ENCODE results near the gene SLC6A18.

SLC6A18 gene, protein sequence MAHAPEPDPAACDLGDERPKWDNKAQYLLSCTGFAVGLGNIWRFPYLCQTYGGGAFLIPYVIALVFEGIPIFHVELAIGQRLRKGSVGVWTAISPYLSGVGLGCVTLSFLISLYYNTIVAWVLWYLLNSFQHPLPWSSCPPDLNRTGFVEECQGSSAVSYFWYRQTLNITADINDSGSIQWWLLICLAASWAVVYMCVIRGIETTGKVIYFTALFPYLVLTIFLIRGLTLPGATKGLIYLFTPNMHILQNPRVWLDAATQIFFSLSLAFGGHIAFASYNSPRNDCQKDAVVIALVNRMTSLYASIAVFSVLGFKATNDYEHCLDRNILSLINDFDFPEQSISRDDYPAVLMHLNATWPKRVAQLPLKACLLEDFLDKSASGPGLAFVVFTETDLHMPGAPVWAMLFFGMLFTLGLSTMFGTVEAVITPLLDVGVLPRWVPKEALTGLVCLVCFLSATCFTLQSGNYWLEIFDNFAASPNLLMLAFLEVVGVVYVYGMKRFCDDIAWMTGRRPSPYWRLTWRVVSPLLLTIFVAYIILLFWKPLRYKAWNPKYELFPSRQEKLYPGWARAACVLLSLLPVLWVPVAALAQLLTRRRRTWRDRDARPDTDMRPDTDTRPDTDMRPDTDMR

DNA sequence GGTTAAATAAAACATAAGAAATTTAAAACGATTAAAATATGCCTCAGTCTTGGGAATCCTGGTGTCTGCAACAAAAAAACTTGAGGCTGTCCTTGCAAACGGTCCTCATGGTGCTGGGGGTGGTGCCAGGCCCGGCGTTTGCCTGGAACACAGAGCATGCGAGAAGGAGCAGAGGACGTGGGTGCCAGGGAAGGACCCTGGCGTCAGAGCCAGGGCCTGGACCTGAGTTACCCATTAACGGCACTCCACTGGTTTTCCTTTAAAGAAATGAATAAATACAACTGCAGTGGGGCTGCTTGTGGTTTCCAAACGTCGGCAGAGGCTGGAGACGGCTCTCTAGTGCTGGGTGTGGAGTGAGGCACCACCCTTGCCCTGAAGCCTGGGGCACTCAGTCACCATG lies at the start of gene SLC6A18:
Gene SLC6A18, plus strand, starts transcription at position 301 of the 400 bp plus-strand sequence. Its CDS starts 97 bp downstream, at position 398.
- Histone ChIP-seq H3K36me3 (no peaks in the 10 kb centered on the region), H3K27ac (no peak within 1 kb of the TSS), H3K4me3 (no peak within 1 kb of the TSS), H3K9me3 (no peaks in the 10 kb centered on the region), H3K4me1 (no peaks in the 10 kb centered on the region), H3K27me3 (peaks cover 0 to 38% of the 10 kb centered on the region in 2 donors)
- TF ChIP-seq, protein P1, sequence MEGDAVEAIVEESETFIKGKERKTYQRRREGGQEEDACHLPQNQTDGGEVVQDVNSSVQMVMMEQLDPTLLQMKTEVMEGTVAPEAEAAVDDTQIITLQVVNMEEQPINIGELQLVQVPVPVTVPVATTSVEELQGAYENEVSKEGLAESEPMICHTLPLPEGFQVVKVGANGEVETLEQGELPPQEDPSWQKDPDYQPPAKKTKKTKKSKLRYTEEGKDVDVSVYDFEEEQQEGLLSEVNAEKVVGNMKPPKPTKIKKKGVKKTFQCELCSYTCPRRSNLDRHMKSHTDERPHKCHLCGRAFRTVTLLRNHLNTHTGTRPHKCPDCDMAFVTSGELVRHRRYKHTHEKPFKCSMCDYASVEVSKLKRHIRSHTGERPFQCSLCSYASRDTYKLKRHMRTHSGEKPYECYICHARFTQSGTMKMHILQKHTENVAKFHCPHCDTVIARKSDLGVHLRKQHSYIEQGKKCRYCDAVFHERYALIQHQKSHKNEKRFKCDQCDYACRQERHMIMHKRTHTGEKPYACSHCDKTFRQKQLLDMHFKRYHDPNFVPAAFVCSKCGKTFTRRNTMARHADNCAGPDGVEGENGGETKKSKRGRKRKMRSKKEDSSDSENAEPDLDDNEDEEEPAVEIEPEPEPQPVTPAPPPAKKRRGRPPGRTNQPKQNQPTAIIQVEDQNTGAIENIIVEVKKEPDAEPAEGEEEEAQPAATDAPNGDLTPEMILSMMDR (IDR thresholded peaks at IDR 0.05), result no peak
- intact Hi-C loops (cut with DNase I; ENCODE audit: low total_unique reads), result no loop called here
- DNase-seq, result no peak

DNA sequence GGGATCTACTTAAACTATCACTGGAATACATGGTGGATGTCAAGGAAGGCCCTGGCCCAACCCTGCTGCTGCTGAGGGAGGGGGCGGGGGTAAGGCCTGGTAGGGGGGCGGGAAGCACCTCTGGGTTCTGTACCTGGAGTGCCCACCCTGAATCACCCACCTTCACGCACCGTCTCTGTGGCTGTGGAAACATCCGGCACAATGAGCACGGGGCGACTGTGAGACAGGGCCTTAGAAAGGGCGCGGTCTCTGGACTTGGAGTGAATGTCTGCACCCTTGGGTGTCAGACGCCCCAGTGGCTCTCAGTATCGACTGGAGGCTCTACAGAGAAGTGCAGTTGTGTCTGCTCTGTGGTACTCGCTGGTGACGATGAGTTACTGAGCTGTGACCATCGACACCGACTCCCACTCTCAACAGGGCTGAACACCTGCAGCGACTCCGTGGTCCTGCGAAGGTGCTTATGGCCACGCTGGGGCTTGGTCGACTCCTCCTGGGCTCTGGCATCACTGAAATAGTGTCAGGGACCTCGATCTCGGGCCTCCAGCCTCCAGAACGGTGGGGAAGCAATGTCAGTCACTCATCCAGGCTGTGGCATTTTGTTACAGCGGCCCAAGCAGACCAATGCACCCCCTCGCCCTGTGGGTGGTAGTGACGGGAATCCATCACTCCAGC lies 49.2 kb upstream of the SLC6A18 start:
- TF ChIP-seq, protein P1 (IDR thresholded peaks at IDR 0.05), result no peak
- no peaks in the 10 kb centered on the region for H3K4me1 ChIP-seq
- intact Hi-C loops (cut with DNase I; ENCODE audit: low total_unique reads), result no loop called here
- H3K27ac ChIP-seq, result no peak overlapping the region
- no peak for DNase-seq
- H3K27me3 ChIP-seq, result peaks cover 0 to 22% of the 10 kb centered on the region in 2 donors
- H3K4me3 ChIP-seq, result no peak overlapping the region
- H3K36me3 ChIP-seq, result no peaks in the 10 kb centered on the region
- H3K9me3 ChIP-seq, result no peaks in the 10 kb centered on the region

DNA sequence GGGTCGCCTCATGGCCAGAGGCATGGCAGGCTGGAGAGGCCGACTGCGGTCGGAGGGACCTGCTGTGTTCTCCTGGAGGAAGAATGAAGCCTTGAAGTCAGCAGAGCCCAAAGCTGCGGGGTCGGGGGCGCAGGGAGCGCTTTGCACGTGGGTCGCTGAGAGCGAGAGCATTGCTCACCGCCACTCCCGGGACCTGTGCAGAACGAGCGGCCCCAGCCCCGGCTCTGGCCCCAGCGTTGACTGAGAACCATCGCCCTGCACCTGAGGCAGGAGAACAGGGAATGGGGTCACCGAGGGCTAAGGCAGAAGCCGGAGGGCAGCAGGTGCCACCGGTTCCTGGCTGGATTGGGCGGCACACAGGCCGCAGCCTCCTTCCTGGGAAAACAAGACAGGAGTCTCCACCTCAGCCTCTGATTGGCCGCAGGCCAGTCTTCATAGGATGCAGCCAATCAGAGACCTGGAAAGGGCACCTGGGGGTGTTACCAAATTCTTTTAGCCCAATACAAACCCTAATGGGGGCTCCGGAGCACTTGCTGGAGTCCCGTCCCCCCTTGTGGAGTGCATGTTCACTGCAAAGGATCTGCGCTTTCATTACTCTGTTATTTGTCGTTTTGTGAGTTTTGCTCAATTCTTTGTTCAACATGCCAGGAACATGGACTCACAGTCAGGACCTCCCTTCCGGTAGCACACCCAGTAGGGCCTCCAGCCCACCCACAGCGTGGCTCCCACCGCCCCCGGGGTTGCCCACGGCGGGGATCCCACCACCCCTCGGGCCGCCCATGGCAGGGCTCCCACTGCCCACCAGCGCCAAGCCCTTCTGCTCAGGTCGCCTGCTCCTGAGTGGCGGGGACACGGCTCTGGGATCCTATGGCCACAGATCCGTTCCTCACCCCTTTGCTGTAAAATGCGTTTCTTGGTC lies 48.4 kb upstream of the SLC6A18 start:
- Histone ChIP-seq H3K4me1 (no peaks in the 10 kb centered on the region), H3K36me3 (no peaks in the 10 kb centered on the region), H3K27ac (no peak overlapping the region), H3K27me3 (peaks cover 0 to 30% of the 10 kb centered on the region in 2 donors), H3K4me3 (no peak overlapping the region), H3K9me3 (no peaks in the 10 kb centered on the region)
- DNase-seq, result no peak
- intact Hi-C loops (cut with DNase I; ENCODE audit: low total_unique reads), result no loop called here
- TF ChIP-seq, protein P1 (IDR thresholded peaks at IDR 0.05), result no peak

DNA sequence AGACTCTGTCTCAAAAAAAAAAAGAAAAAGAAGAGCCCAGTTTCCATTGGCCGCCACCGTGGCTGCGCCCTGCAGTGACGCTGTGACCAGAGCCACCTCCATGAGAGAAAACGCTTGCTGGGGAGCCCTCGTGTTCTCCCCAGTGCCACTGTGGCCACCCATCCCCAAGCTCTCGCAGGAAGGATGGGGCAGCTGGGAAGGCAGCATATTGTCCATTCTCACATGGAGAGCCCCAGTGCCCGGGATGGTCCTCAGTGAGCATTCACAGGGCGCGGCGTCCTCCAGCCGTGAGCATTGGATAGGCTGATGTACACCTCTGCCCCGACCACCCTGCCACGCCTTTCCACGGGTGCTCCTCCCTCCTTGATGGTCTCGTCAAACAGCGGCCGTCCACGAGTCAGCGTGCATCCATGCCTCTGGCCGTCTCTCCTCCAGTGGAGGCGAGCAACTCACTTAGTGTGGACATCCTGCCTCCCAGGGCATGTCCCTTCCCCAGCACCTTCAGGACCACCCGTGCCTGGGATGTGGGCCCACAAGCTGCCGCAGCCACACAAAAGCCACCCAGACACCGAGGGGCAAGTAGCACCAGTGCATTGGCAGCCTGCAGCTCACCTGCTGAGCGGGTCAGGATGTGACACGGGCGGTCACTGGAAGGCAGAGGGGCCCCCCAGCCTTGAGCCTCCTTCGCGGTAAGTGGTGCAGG lies 47.2 kb upstream of the SLC6A18 start:
- peaks cover 0 to 36% of the 10 kb centered on the region in 2 donors for H3K27me3 ChIP-seq
- intact Hi-C loops (cut with DNase I; ENCODE audit: low total_unique reads), result no loop called here
- H3K27ac ChIP-seq, result no peak overlapping the region
- H3K36me3 ChIP-seq, result no peaks in the 10 kb centered on the region
- no peaks in the 10 kb centered on the region for H3K4me1 ChIP-seq
- peak in 1 of 2 donors; percentile 16 for DNase-seq
- H3K4me3 ChIP-seq, result no peak overlapping the region
- no peaks in the 10 kb centered on the region for H3K9me3 ChIP-seq
- TF ChIP-seq, protein P1 (IDR thresholded peaks at IDR 0.05), result no peak
